HG02852 (cell line): ENCODE results near the gene KAT7.

ENCODE experiments used
- ATAC-seq: cut with Tn5 transposase; IDR thresholded peaks from one replicate; pipeline ENCODE4 v1.9.1; 2021; ENCODE audit warnings: mild to moderate bottlenecking, moderate library complexity; ENCODE audit not compliant: unreplicated experiment

KAT7 gene

DNA sequence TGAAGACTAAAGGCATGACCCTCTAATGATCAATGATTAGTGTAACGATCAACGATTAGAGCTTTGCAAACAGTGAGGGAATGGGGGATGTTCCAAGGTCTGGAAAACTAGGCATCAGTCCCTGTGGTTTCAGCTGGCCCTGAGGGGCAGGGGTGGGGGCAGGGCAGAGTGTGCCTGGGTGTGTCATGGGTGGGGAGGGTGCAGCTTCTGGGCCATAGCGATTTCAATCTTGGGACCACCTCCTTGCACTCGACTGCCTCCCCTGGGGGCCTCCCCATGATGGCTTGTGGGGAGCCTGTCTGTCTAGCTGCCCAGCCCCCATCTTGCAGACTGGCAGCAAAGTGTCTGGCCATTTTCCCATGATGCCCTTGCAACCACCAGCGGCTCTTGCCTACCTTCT is 51.0 kb downstream of the KAT7 start:
- no peak for ATAC-seq

DNA sequence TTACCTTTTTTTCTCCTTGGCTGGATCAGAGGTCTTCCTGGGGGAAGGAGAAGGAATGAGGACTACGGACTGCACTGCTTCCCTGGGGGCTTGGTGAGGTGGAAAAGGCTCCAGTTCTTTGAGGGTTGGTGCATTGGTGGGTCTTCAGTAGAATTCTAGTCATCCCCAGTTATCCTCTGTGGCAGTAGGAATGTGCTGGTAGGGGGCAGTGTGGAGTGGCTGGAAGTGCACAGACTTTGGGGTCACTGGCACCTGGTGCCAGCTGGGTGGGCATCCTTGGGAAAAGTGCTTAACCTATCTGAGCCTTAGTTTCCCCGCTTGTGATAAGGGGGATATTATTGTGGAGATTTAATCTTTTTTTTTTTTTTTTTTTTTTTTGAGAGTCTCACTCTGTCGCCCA is 53.1 kb downstream of the KAT7 start:
- no peak for ATAC-seq

DNA sequence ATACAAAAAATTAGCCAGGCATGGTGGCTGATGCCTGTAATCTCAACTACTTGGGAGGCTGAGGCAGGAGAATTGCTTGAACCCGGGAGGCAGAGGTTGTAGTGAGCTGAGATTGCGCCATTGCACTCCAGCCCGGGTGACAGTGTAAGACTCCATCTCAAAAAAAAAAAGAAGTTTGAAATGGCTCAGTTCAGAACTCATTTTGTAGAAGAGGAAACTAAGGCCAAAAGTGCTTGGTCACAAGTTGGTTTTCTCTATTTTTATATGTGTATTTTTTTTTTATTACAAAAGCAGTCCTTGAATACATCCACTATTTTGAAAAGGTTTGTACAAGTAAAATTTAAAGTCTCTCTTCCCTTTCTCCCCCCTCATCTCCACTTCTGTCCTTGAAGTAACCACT is 53.9 kb downstream of the KAT7 start:
- no peak for ATAC-seq

DNA sequence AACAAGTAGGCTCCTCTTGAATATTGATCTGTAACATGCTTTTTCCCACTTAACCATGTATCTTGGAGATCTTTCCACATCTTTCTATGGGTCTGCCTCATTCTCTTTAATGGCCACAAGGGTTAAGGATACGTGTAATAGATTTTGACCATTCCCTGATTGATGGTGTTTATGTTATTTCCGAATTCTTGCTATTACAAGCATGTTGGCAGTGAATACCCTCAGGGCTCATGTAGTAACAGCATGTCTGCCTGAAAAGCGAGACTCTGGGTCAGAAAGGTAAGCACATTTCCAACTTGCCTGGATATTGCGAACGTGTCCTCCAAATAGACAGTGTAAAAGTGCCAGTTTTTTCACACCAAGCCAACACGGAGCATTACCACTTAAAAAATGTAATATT is 54.4 kb downstream of the KAT7 start:
- ATAC-seq = no peak

DNA sequence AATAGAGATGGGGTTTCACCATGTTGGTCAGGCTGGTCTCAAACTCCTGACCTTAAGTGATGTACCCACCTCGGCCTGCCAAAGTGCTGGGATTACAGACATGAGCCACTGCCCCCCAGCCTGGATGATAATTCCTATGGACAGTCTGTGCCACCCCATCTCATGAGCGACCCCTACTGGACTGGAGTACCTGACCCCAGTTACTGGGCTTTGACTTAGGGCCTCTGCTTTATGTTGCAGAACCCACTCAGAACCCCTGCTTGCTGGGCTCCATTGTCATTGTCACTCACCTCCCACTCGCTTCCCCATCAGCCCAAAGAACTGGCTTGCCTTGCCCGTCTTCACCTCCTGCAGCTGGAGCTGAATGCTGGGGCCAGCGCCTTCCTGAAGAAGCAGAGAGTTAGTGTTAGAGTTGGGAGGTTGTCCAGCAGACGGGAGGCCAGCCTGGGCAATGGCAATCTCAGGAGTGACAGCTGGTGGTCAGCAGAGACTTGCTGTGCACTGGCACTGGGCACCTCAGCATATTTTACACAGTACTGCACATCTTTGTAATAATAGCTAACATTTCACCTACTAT is 55.4 kb downstream of the KAT7 start:
- no peak for ATAC-seq

DNA sequence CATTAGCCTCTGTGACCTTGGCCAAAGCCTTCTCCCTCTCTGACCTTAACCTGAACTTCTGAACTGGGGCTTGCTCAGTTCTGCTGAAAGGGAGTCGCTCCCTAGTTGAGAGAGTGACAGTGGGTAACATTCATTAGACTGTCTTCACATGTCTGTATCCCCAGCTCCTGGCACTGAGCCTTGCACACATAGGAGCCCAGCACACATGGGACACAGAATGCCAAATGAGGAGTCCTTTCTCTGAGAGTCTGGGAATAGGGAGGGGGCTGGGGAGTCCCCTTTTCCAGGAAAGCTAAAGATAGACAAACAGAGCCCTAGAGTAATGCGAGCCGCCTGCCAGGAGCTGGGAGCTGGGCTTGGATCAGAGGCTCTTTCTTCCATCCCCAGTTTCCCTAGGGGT is 56.8 kb downstream of the KAT7 start:
- ATAC-seq = no peak

DNA sequence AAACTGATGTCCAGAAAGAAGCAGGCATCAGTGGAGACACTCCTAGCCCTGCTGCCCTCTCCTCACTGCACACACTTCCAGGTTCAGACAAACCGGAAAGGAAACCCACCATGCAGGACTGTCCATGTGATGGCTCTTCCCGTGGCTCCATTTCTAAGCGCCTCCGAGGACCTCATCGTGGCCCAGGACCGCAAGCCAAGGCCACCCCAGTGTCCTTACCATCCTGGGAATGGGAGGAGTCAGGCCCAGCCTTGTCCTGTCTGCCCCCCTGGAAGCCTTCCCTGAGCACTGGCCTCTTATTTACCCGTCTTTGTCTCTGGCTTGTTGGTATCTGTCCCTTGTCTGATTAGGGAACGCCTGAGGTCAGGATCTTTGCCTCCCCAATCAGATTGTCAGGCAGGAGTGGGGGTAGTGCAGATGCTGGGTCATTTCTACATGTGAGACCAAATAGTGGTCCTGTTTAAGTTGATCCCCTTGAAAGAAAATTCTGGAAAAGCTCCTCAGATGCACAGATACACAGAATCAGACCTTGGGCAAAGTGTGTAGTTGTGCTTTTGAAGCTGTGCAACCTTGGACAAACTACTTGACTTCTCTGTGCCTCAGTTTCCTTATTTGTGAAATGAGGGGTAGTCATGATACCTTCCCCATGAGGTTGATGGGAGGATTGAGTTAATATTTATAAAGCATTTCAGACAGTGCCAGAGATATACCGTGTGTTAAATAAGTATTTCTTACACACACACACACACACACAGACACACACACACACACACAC is 58.6 kb downstream of the KAT7 start:
- no peak for ATAC-seq

DNA sequence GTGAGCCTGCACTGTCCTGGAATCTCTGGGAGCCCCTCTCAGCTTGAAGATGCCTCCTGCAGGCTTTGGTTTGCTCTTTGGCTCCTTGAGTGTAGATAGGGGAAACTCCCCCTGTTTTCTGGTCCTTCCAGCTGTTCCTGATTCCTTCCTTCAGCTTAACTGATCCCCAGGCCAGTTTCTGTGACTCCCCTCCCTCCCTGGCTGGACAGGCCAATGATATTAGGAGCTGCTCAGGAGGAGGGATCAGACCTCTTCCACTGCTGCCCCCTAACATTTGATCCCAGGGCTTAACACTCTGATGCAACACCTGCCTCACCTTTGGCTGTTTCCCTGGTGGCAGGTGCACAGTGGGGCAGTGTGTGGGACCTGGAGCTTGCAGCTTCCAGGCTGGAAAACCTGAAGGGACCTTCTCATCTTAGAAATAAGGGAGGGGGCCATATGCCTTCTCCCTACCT is 59.6 kb downstream of the KAT7 start, which contains the start of gene TAC4:
TAC4 (minus strand) TSS at position 51 of the 455 bp plus-strand sequence. CDS start 52 bp downstream, outside the sequence.
- no peak for ATAC-seq

DNA sequence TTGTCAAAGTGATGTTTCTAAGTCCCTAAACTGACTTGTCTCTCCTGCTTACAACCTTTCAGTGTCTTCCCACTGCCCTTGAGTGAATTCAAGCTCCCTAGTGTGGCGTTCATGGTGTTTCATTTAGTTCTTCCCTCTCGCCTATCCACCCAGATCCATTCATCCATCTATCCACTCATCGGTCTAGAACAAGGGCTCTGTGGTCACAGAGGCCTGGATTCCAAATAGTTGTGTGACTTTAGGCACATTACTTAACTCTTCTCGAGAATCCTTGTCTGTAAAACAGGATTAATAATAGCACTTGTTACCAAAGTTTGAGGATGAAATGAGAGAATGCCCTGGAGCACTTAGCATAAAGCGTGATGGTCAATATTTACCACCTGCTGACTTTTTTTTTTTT is 60.3 kb downstream of the KAT7 start:
- no peak for ATAC-seq

DNA sequence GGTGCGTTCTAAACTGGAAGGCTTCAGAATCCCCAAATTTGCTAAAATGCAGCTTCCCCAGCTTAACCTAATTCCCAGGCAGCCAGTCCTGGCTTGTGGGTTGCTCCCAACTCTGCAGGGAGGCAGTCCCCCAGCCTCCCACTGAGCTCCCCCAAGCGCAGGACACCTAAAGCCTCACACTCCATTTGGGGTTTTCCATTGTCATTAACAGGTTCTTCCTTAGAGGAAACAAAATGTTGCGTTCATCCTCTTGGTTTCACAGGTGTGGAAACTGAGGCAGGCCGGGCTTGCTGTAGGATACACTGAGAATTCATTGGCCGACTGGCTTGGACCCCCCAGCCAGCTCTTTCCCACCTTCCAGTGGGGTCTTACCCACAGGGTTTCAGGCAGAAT is 61.7 kb downstream of the KAT7 start:
- no peak for ATAC-seq

DNA sequence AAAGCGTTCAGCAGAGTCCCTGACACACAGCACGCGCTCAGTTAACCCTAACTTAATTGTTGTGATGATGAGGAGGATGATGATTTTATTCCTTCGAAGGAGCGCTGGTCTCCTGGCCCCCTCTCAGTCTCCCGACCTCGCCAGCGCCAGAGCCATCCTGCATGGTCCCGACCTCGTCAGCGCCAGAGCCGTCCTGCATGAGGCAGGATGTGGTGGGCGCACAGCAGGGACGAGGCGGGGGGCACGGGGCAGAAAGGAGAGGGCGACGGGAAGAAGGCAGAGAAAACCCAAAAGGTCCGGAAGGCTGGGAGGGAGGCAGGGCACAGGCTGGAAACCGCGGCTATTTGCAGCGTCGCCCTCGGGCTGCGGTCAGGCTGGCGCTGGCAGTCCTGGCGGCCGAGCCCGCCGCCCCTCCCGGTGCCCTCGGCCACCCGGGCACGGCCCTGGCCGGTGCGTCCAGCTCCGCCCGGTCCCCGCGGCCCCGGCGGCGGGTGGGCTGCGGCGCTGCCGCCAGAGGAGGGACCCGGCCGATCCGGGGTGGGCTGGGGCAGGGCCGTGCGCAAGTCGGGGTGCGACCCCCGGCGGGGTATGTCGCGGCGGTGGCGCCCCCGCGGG is 62.4 kb downstream of the KAT7 start:
- ATAC-seq = no peak

DNA sequence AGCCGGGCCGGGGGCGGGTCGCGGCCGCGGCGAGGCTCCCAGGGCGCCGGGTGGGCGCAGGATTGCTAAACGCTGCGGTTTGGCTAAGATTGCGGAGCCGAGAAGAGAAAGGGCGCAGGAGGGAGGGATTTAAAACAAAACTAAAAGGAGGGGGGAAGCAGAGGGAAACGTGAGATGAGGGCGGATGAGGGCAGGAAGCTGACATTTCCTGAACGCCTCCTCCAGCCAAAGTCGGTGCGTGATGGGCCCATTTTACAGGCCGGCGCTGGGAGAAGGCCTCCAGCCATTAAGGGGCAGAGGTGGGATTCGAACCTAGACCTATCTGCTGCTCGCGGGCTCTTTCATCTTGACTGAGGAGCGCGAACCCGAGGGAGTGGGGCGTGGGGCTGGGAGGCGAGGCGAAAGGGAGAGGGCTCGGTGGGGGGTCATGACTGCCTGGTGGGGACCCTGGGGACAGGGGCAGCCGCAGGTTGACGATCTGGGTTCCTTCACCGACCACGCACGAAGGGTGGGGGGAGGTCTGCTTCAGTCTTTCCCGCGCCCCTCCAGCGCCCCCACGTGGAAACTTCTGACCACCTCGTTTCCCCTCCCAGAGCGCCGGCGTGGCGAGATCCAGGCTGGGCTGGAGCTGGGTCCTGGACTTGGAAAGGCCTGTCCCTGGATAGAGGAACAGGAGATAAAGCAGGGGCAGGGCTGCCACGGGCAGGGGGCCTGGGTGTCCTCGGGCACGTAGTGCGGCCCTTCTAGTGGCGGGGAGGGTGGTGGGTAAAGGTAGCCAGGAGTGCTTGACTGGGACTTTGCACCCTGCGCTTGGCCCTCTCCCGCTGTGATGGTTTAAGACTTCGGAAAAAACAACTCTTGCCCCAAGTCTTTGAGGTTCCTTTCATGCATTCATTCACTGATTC is 63.2 kb downstream of the KAT7 start:
- ATAC-seq = no peak

DNA sequence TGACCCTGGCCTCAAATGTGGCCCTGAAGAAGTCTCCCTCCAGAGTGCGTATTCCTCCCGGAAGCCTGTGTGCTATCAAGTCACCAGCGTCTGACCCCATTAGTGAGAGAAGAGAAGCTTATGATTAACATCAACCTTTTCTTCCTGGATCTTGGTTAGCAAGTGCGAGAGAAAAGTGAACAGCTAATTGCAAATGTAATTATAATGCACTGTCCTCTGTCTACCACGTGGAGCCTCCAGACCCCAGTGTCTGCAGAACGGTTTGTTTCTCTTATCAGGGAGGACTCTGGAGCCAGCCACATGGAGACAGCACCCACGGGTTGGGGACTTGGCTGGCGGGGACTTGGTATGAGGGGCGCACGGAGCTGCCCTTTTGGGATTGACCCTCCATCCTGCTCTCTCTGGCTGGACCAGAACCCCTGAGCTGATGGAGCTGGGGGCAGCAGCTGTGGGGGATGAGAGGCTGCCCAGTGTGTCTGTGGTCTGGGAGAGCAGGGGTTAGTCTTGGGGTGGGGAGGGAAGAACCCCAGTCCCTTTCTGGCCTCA is 65.1 kb downstream of the KAT7 start:
- no peak for ATAC-seq

DNA sequence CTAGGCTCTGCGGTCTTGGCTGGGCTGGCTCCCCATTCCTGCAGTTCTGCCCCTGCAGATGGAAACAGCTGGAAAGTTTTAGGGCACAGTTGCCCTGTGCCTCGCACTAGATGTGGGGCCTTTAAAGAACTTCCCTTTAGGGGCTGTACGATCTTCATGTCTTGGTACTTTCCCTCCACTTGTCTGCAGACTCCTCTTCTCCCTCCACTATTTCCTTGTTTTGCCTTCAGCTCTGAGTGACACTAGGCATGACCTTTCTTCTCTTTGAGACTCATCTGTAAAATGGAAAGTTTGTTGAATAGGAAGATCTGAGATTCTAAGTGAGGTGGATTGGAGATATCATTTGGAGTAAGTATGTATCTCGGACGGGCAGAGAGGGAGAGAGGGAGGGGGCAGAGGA is 65.6 kb downstream of the KAT7 start:
- ATAC-seq = no peak

DNA sequence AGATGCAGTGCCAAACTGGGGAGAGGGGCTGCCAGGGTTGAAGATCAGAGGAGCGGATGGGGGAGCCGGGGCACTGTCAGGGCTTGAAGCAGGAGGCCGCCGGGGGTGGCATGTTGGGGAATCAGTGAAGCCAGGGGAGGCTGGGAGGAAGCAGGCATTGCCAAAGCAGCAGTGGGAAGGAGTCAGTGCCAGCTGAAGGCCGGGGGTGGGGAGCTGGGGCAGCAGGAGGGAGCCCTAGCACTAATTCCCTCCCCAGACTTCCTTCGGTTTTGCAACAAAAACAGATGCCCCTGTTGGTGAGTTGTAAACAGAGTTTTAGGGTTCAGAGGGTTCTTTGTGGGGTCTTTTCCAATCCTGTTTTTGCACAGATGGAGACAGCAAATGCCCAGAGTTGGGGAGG is 70.3 kb downstream of the KAT7 start:
- ATAC-seq = no peak

DNA sequence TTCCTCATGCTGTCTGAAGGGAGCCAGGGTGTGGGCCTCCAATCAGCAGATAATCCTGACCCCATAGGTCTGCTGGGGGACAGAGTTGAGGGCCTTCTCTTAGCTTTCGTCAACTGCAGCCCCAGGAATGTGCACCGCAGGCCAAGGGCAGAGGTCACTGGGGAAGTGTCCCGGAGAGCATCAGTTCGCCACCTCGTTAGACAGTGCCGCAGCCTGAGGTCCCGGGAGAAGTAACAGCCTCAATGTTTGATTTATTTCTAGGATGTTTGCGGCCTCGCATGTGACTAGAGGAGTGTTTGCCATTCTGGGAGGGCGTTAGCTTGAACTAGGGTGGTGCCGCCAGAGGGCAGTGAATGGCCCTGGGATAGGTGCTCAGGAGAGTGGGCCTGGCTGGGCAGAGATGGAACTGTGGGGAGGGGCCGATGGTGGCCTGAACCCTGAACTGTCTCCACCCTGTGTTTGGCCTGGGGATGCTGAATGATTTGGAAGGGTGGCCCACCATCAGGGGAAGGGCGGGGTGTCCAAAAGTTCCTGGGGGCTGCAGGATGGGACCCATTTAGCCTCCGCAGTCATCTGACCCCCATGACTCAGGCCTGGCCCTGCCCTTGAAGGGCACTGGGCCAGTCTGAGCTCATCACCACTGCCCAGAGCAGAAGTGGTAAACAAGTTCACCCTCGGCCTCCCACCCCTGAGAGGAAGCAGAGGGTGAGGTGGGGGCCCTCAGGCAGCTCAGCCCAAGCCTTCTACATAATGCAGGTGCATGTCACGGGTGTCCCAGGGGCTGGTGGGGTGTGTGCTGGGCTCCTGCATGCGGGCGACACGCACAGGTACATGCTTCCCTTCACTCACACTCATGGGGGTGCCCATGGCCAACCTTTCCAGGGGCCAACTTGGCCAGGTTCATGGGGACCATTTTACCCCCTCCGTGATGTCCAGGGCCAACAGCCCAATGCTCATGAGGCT is 71.8 kb downstream of the KAT7 start:
- ATAC-seq = no peak

DNA sequence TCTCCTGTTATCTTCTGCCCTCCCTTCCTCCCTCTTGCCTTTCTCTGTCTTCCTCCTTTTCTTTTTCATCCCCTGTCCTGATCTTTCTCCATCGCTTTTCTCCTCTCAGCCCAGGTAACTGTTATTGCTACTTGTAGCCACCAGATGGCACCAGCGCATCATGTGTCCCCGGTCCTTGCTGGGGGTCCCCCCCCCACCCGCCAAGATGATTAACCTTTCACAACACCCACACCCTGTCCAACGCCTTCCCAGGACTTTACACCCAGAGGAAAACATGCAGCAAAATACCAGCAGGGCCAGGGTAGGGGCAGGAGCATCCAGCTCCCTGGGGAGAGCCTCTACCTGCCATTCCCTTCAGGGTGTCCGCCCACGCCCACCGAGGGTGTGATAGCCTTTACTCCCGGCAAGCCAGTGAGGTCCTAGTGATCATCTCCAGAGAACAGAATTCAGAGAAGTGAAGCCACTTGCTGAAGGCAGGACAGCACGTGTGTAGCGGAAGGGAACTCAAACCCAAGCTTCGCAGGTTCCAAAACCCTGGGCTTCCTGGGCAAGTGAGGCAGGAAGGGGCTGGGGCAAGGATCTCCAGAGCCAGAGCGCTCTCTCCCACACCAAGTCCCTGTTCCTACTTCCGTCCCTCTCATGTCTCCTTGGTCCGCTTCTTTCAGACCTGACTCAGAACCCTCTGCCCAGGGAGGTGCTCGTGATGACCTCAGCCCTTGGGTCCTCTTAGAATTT is 72.8 kb downstream of the KAT7 start:
- ATAC-seq = no peak

DNA sequence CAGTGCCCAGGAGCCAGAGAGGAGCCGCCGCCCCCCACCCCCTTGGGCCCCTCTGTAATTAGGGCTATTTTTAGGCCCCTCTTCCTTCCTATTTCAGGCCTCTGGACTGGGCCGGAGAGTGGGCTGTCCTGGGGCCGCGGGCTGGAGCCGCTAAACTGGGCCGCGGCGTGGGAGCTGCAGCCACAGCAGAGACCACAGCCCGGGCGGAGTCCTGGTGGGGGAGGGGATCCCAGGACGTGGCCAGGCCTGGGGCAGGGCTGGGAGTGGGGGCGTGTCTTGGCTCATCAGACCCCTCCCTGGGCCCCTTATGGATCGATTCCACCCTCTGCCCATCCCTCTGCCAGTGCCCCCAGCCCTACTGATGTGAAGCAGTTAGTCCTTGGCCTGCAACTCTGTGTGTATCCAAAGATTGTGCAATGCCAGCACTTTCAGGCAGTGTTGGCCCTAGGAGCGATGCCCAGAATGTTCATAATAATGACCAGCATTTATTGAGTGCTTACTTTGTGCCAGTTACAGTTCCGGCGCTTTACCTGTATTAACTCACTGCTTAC is 74.4 kb downstream of the KAT7 start:
- ATAC-seq = no peak

DNA sequence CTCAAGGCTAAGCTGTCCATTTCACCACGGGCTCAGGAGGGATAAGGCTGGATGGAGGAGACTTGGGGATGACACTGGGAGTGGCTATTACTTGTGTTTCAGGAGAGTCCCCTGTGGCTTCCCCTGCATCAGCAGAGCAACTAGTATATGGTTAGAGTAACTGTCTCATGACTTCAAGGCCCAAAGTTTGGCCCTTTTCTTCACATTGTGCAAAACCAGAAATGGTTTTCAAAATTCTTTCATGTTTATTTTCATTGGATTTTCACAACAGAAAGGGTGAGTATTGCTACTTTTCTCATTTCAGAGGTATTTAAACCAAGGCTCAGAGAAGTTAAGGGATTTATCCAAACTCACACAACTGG is 77.5 kb downstream of the KAT7 start:
- no peak for ATAC-seq
